CMK (cell line): Measurements from ENCODE around the gene DNAH1.

ENCODE experiments used
- DNase-seq: peaks from one replicate; pipeline ENCODE4 v3.0.0-alpha.2; 2010; ENCODE audit warnings: low read depth

Gene DNAH1

DNA sequence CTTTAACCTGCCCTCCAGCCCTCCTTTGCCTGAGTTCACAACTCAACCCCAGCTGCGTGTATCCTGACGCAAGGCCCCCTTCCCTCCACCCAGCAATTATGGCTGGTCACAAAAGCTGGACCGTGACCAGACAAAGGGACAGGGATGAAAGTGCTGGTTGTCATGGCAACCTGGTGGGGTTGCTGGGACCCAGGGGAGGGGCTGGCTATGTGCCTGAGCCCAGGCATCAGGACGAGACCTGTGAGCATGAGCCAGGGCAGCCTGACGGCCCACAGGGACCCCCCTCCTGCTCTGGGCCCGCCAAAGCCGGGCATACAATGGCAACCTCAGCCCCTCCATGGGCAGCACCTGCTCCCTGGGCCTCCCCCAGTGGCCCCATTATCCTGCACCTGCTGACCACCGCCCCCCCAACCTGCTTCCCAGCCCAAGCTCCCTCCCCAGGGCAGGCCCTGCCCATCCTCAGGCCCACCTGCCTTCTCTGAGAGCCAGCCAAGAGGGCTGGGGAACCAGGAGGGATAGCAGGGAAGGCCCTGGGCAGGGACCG, 4.5 kb upstream of the DNAH1 start:
- no peak for DNase-seq

- DNase-seq, result no peak
These were observed 2.8 kb upstream of the DNAH1 start for GRCh38 chr3:52313188-52313773.

DNA sequence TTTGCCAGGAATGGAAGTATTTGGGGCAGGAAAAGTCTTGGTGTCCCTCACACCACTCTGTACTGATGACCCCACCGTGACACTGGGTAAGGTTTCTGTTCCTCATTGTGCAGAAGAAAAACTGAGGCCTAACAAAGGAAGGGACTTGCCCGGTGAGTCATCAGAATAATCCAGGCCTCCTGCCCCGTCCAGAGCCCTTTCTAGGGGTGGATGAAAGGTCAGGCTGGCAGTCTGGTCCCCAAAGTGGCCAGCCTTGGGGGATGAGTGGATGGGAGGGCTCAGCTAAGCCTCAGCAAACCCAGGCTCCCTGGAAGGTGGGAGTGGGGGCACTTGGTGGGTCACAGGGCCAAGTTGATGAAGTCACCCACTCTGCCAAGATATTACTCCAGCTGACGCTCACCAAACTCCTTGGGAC, 2.3 kb upstream of the DNAH1 start:
- no peak for DNase-seq

GRCh38 chr3:52314489-52314888, 1.6 kb upstream of the DNAH1 start:
- no peak for DNase-seq

- no peak for DNase-seq
These were observed 1.1 kb upstream of the DNAH1 start for GRCh38 chr3:52315006-52315405.

GRCh38 chr3:52317208-52318000, 1.3 kb downstream of the DNAH1 start:
- DNase-seq, result no peak

GRCh38 chr3:52318186-52318816, 2.2 kb downstream of the DNAH1 start:
- no peak for DNase-seq

- DNase-seq, result no peak
These were observed 3.9 kb downstream of the DNAH1 start for GRCh38 chr3:52319921-52320595.

- no peak for DNase-seq
These were observed 5.4 kb downstream of the DNAH1 start for GRCh38 chr3:52321481-52321880.

GRCh38 chr3:52322466-52322865, 6.3 kb downstream of the DNAH1 start:
- DNase-seq, result peak; percentile 63

DNA sequence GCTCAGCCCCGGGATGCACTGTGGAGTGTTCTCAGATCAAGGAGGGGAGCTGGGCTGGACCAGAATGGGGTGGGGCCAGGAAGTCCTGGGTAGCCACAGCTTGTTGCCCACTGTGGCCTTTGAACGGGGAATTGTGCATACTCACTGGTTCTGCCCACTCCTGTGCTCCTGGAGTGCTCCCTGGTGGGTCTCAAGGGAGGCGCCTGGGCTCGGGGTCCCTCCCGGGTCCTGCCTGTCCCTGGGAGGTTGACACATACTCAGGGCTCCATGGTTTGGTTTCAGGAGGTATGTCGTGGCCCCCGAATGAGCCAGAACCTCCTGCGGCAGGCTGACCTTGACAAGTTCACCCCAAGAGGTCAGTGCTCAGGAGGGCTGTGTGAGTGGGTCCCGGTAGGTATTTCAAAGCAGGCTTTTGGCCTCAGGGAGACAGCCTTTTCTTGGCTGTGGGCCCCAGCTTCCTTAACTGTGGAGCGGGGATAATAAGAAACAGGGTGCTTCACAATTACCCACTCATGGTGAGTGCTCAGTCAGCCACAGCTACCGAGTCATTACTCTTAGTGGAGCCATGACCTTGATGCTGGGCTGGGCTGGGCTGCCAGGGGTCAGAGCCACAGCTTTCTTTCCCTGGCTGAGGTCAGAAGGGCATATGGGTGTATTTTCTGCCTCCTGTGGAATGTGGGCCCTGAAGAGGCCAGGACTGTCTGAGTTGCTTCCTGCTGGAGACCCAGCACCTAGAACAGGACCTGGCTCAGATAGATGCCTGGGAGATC, 7.6 kb downstream of the DNAH1 start:
- no peak for DNase-seq

DNA sequence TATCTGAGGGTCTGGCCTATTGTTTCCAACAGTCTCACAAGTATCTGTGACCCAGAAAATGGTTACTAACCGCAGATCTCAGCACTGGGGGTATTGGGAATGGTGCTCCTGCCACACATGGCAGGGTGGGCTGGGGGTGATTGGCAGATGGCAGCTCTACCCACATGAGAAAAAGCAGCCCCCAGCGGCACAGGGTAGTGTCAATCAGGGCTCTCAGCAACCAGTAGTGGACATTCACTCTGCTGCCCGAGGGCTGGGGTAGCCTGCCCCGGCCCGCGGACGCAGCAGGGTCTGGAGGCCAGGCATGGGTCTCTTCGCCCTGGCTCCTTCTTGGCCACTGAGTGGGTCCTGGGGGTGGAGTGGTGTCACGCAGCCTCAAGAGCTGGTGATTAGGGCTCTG, 8.6 kb downstream of the DNAH1 start:
- DNase-seq, result no peak

- DNase-seq, result no peak
These were observed 9.6 kb downstream of the DNAH1 start for GRCh38 chr3:52325686-52326085.

- DNase-seq, result no peak
These were observed 10.9 kb downstream of the DNAH1 start for GRCh38 chr3:52326976-52327375.

- DNase-seq, result no peak
These were observed 11.6 kb downstream of the DNAH1 start for GRCh38 chr3:52327486-52328290.

DNA sequence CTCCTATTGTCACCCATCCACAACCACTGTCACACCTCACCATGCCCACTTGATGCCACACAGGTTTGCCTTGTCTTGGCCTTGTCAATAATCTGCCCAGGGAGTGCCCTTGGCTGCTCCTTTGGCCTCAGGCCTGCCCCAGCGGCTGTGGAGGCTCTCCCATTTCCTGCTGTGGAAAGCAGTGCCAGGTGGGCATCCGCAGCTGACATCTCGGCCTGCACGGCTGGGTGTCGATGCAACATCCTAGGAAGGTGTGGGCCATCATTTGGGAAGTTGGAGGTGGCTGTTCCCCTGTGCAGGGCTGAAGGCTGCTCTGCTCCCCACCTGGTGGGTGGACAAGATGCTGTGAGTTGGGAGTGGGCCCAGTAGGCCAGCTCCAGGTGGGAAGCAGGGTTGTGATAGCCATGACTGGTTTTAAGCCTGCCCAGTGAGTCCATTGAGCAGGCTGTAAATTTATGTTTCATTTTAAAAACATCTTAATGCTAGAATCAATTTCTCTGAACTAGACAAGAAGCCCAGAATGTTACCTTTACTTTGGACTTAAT, 12.5 kb downstream of the DNAH1 start:
- no peak for DNase-seq

DNA sequence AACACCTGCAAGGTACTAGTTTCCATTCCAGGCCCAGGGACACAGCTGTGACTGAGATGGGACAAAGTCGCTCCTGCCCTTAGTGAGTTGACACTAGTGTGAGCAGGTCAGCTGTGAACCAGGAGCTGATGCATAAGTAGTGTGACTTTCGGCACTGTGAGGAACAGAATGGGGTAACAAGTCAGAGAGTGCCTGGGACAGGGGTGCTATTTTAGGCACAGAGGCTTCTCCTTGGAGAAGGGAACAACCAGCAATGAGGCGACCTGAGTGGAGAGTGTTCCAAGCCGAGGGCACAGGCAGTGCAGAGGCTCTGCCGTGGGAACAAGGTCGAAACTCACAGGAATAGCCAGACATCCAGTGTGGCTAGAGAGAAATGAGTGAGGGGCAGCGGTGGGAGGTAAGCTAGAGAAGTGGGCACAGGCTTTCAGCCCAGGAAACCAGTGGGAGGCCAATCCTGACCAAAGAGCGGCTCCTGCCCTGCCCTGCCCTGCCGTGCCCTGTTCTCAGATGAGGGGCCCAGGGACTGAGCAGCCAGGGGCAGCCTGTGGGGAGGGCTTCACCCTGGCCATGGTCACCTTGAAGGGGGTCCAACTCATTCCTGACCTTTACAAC, 14.2 kb downstream of the DNAH1 start:
- DNase-seq, result no peak

DNA sequence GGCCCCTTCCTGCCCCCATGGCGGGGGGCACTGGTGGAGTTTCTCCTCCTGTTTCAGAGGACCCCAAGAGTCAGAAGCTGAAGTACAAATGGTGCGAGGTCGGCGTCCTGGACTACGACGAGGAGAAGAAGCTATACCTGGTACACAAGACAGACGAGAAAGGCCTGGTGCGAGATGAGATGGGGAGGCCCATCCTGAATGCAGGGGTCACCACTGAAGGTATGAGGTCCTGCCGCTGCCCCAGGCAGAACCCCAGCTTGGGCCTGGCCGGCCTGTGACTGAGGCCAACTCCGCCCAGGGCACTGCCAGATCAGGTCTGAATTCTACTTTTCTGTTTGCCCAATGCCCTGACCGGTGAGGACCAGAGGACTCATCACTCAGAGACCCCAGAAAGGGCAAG, 15.0 kb downstream of the DNAH1 start:
- DNase-seq, result no peak

DNA sequence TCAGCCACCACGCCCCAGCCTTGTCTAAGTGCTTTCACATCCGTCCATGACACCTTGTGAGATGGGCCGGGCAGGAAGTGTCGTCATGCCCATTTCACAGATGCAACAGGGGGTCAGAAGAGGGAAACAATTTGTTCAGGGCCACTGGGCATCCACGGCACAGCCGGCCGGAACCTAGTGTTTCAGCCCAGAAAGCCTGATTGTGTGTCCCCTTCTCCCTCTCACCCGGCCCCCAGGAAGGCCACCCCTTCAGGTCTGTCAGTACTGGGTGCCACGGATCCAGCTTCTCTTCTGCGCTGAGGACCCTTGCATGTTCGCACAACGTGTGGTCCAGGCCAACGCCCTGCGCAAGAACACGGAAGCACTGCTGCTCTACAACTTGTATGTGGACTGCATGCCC, 15.8 kb downstream of the DNAH1 start:
- DNase-seq, result no peak

DNA sequence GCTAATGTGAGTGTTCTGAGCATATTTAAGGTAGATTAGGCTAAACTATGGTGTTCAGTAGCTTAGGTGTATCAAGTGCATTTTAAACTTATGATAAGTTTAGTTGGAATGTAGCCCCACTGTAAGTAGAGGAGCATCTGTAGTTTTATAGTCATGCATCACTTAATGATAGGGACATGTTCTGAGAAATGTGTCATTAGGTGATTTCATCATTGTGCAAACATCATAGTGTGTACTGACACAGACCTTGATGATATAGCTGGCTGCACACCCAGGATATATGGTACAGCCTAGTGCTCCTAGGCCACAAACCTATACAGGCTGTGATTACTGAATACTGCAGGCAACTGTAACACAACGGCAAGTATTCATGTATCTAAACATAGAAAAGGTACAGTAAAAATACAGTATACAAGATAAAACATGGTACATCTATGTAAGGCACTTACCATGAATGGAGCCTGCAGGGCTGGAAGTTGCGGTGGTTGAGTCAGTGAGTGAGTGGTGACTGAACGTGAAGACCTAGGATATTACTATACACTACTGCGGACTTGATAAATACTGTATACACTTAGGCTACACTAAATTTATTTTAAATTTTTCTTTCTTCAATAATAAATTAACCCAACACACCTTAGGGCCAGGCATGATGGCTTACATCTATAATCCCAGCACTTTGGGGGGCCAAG, 17.9 kb downstream of the DNAH1 start:
- DNase-seq, result no peak
